ENCODE measurements around the gene SPRY4.

Gene SPRY4

DNA sequence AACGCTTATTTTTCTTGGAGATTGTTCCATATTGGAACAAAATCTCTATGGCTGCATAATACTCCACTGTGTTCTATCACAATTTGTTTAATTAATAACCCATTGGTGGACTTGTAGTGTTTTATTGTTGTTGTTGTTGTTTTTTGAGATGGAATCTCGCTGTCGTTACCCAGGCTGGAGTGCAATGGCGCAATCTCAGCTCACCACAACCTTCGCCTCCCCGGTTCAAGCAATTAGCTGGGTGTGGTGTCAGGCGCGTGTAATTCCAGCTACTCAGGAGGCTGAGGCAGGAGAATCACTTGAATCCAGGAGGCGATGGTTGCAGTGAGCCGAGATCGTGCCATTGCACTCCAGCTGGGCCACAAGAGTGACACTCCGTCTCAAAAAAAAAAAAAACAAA, 38.7 kb downstream of the SPRY4 start:
- TF ChIP-seq, protein P1, sequence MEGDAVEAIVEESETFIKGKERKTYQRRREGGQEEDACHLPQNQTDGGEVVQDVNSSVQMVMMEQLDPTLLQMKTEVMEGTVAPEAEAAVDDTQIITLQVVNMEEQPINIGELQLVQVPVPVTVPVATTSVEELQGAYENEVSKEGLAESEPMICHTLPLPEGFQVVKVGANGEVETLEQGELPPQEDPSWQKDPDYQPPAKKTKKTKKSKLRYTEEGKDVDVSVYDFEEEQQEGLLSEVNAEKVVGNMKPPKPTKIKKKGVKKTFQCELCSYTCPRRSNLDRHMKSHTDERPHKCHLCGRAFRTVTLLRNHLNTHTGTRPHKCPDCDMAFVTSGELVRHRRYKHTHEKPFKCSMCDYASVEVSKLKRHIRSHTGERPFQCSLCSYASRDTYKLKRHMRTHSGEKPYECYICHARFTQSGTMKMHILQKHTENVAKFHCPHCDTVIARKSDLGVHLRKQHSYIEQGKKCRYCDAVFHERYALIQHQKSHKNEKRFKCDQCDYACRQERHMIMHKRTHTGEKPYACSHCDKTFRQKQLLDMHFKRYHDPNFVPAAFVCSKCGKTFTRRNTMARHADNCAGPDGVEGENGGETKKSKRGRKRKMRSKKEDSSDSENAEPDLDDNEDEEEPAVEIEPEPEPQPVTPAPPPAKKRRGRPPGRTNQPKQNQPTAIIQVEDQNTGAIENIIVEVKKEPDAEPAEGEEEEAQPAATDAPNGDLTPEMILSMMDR (IDR thresholded peaks at IDR 0.05; ENCODE audit: low read depth, low read length): no peak
- H3K4me3 ChIP-seq (ENCODE audit: low read depth, low read length): no peak overlapping the region

DNA sequence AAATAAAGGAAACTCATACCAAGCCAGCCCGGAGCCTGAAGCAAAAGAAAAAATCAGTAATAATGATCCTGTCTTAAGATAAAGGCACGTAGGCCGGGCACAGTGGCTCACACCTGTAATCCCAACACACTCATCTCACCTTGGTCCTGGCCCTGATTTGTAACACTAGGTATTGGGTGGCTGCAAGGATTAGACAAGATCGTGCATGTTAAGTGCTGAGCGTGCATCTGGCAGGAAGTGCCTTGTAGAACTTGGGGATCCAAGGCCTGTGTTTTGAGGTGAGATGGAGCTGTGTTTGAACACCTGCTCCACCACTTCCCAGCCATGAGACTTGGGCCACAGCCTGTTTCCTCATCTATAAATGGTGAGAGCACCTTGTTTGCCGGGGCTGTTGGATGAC, 41.5 kb downstream of the SPRY4 start:
- TF ChIP-seq, protein P1 (IDR thresholded peaks at IDR 0.05; ENCODE audit: low read depth, low read length): no peak

DNA sequence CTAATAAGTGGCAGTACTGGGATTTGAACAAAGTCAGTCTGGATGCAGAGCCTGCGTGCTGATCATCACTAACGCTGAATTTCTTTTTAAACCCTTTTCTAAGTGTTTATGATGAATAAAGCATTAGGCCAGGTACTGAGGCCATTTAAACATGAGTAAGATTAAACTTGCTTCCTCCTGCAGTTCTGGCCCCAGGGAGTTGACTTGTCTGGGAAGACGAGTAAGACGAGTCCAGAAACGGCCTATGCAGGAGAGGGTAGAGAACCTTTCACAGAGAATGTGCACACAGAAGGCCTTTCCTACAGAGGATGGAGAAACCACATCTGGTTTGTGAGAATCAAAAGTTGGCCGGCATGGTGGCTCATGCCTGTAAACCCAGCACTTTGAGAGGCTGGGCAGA, 42.9 kb downstream of the SPRY4 start:
- no peak overlapping the region for H3K4me3 ChIP-seq (ENCODE audit: low read depth, low read length)
- TF ChIP-seq, protein P1 (IDR thresholded peaks at IDR 0.05; ENCODE audit: low read depth, low read length): no peak

More for the DNA sequence above, 41.5 kb downstream of the SPRY4 start:
- H3K4me3 ChIP-seq (ENCODE audit: low read depth, low read length): no peak overlapping the region

DNA sequence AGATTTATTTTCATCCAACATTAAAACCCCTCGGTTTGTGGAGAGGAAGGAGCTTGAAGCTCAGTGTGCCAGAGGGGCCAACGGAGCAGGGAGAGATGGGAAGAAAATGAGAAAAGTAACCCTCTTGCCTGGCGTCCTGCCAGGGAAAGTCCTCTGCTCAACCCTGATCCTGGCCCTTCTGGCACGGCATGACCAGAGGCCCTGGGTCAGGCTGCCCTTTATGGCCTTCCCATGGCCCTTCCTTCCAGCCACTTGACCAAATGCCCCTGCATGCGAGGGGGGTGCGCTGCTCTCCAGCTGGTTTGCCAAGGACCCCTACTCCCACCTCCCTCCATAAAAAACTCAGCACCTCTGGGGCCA, 43.8 kb downstream of the SPRY4 start:
- TF ChIP-seq, protein P1 (IDR thresholded peaks at IDR 0.05; ENCODE audit: low read depth, low read length): no peak
- no peak overlapping the region for H3K4me3 ChIP-seq (ENCODE audit: low read depth, low read length)

DNA sequence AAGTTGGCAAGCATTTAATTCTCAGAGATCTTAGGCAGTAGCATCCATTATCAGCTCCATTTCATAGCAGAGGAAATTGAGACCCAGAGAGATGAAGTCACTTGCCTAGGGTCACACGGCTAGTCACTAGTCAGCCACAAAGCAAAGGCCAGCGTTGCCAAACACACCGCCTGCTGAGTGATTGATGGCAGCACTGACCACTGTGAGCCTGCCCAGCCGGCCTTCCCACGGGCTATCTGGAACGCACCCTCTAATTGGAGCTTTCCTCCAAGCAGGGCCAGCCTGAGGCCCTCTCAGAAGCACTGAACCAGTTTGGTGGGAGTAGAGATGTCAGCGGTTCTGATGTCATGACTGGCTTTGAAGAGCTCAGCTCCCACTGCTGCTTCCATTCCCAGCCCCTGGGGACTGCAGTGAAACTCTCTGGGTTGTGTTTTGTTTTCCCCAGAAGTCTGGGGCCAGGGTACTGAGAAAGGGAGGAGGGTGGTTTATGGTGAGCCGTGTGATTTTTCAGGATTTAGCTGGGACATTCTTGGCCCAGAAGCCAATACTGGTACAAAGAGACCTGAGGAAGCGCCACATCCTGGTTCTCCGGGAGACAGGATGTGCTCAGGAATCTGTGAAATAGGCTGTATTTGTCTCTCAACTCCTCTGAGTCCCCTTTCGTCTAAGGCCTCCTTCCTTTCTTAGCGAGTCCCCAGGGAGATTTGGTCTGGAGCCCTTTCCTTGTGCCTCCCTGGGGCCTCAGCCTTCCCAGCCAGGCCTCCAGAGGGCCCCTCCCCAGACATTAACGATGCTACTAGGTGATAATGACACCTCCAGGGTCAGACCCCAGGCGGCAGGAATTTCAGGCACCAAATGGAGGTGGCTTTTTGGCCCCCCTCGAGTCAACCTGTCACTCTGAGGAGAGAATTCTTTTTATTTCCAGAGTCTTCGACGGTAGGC, 44.5 kb downstream of the SPRY4 start:
- TF ChIP-seq, protein P1 (IDR thresholded peaks at IDR 0.05; ENCODE audit: low read depth, low read length): no peak
- H3K4me3 ChIP-seq (ENCODE audit: low read depth, low read length): no peak overlapping the region

DNA sequence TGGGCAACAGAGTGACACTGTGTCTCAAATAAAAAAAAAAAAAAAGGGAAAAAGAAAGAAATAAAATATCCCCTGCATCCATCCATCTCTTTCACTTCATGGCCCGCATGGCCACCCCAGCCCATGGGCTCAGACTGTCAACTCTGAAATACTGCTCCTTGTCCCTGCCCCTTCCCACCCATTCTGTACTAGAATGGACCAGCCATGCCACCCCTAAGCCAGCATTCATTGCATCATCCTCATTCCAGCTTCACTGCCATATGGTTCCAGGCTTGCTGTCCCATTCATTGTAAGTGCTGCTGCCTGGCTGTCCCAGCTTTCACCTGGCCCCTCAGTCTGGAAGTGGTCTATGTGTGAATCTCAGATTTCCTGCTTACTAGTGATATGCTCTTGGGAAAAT, 46.2 kb downstream of the SPRY4 start:
- TF ChIP-seq, protein P1 (IDR thresholded peaks at IDR 0.05; ENCODE audit: low read depth, low read length): no peak
- no peak overlapping the region for H3K4me3 ChIP-seq (ENCODE audit: low read depth, low read length)

DNA sequence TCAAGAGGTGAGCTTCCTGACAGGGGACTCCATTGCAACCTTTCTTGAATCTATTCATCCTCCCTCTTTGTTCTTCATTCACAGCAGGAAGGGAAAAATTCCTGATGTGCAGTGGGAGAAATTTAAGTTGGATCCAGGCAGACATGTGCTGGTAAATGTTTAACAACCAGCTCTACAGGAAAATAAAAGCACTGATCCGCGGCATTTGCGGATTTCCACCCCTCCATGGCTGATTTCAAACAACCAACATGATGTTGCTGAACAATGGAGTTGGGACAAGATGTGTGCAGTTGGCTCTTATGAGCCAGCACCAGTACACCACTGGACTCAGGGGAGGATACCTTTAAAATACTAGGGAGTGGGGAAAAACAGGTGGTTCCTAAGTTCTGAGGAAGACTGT, 47.0 kb downstream of the SPRY4 start:
- TF ChIP-seq, protein P1 (IDR thresholded peaks at IDR 0.05; ENCODE audit: low read depth, low read length): no peak
- no peak overlapping the region for H3K4me3 ChIP-seq (ENCODE audit: low read depth, low read length)

All from WI38 (cell line).